WTC11 (cell line): Measurements from ENCODE around the gene HPSE2. TPM values are rescaled to one million over a fixed set of nuclear protein-coding genes. Genes with fewer than 3 reads are reported as not detected.

Experiments used
- ATAC-seq: fragments of 200-7000 bp; cut with Tn5 transposase; 2 replicates; pipeline ENCODE4 v1.10.0; 2021; ENCODE audit warnings: mild to moderate bottlenecking, moderate library complexity
- CTCF ChIA-PET: fragments of 300-600 bp; sonication (Branson Sonifier 250); formaldehyde crosslinking; loops from one replicate; lab custom pipeline; 2021; ENCODE audit warnings: antibody characterized with exemption; lab: Charles Lee
- POLR2A ChIA-PET: fragments of 350-600 bp; sonication (Branson Sonifier 250); formaldehyde crosslinking; loops from one replicate; lab custom pipeline; 2021; ENCODE audit warnings: antibody characterized with exemption; lab: Charles Lee
- DNase-seq: peaks from one replicate; pipeline ENCODE4 v3.0.0; 2021; ENCODE audit warnings: low spot score
- H3K27ac Mint-ChIP-seq: 2 replicates; pipeline ENCODE4 v1.8.0; 2021; ENCODE audit warnings: mixed read lengths
- H3K27me3 Mint-ChIP-seq: 2 replicates; pipeline ENCODE4 v1.8.0; 2021; ENCODE audit warnings: low read depth, mild to moderate bottlenecking, moderate library complexity, mixed read lengths
- H3K36me3 Mint-ChIP-seq: 2 replicates; pipeline ENCODE4 v1.8.0; 2021; ENCODE audit warnings: mixed read lengths
- H3K4me1 Mint-ChIP-seq: 2 replicates; pipeline ENCODE4 v1.8.0; 2022; ENCODE audit warnings: mixed read lengths
- H3K4me3 Mint-ChIP-seq: 2 replicates; pipeline ENCODE4 v1.8.0; 2021; ENCODE audit warnings: mild to moderate bottlenecking, moderate library complexity, mixed read lengths
- H3K9me3 Mint-ChIP-seq: 2 replicates; pipeline ENCODE4 v1.8.0; 2021; ENCODE audit warnings: mixed read lengths
- AFF4 ChIP-seq: sonication (generic); formaldehyde crosslinking; IDR thresholded peaks from 2 replicates; pipeline ENCODE4 v1.8.1; 2023; ENCODE audit warnings: mild to moderate bottlenecking, missing genetic modification reagents, borderline replicate concordance
- ATF1 ChIP-seq: sonication (generic); formaldehyde crosslinking; IDR thresholded peaks from 2 replicates; pipeline ENCODE4 v1.8.1; 2023; ENCODE audit warnings: mild to moderate bottlenecking, moderate library complexity, missing genetic modification reagents
- ATF3 ChIP-seq: sonication (generic); formaldehyde crosslinking; conservative IDR thresholded peaks from 2 replicates; pipeline ENCODE4 v1.8.1; 2022; ENCODE audit warnings: mild to moderate bottlenecking, missing genetic modification reagents
- E2F1 ChIP-seq: sonication (generic); formaldehyde crosslinking; IDR thresholded peaks from 2 replicates; pipeline ENCODE4 v1.8.0; 2022; ENCODE audit warnings: mild to moderate bottlenecking, missing genetic modification reagents
- ERG ChIP-seq: fragments of 250-450 bp; sonication (Bioruptor Pico); IDR thresholded peaks from 2 replicates; pipeline ENCODE4 v1.8.0; 2021; ENCODE audit warnings: mild to moderate bottlenecking
- FOXP4 ChIP-seq: sonication (generic); formaldehyde crosslinking; IDR thresholded peaks from 2 replicates; pipeline ENCODE4 v1.8.0; 2022; ENCODE audit warnings: mild to moderate bottlenecking, missing genetic modification reagents
- GABPB1 ChIP-seq: sonication (generic); formaldehyde crosslinking; IDR thresholded peaks from 2 replicates; pipeline ENCODE4 v1.8.1; 2023; ENCODE audit warnings: mild to moderate bottlenecking, missing genetic modification reagents
- IRF1 ChIP-seq: sonication (generic); formaldehyde crosslinking; IDR thresholded peaks from 2 replicates; pipeline ENCODE4 v1.8.0; 2023; ENCODE audit warnings: missing genetic modification reagents
- NR1H2 ChIP-seq: sonication (generic); formaldehyde crosslinking; IDR thresholded peaks from 2 replicates; pipeline ENCODE4 v1.9.0; 2021; ENCODE audit warnings: mild to moderate bottlenecking, moderate library complexity, missing genetic modification reagents
- NR2C2 ChIP-seq: sonication (generic); formaldehyde crosslinking; IDR thresholded peaks from 2 replicates; pipeline ENCODE4 v1.8.0; 2022; ENCODE audit warnings: mild to moderate bottlenecking, missing genetic modification reagents
- USF2 ChIP-seq: sonication (generic); formaldehyde crosslinking; IDR thresholded peaks from 2 replicates; pipeline ENCODE4 v1.8.1; 2023; ENCODE audit warnings: mild to moderate bottlenecking, missing genetic modification reagents, moderate library complexity
- ZNF232 ChIP-seq: sonication (generic); formaldehyde crosslinking; IDR thresholded peaks from 2 replicates; pipeline ENCODE4 v1.8.0; 2022; ENCODE audit warnings: mild to moderate bottlenecking, missing genetic modification reagents
- ZNF263 ChIP-seq: sonication (generic); formaldehyde crosslinking; IDR thresholded peaks from 2 replicates; pipeline ENCODE4 v1.8.1; 2022; ENCODE audit warnings: low read depth, mild to moderate bottlenecking, moderate library complexity, missing genetic modification reagents
- ZNF532 ChIP-seq: fragments of 250-450 bp; sonication (Bioruptor Pico); IDR thresholded peaks from 2 replicates; pipeline ENCODE4 v1.9.0; 2021; ENCODE audit warnings: mild to moderate bottlenecking, borderline replicate concordance
- ZNF671 ChIP-seq: fragments of 250-450 bp; sonication (Bioruptor Pico); IDR thresholded peaks from 2 replicates; pipeline ENCODE4 v1.8.0; 2021; ENCODE audit warnings: mild to moderate bottlenecking
- total RNA-seq: library from RNA; stranded (reverse); gene quantifications from 3 replicates; pipeline ENCODE4 v1.2.3, GENCODE V29; 2021

The HPSE2 gene
- total RNA-seq, 1 experiment from 2014 or later = 0.66 TPM

- Mint-ChIP-seq H3K27ac (no peak overlapping the region), H3K36me3 (no peaks in the 10 kb centered on the region), H3K27me3 (peaks cover 95% of the 10 kb centered on the region), H3K4me1 (peaks cover 46% of the 10 kb centered on the region), H3K9me3 (no peaks in the 10 kb centered on the region), H3K4me3 (peak overlapping the region; percentile 74)
- DNase-seq = no peak
- POLR2A ChIA-PET = no interaction called here
- ATAC-seq = no peak
- CTCF ChIA-PET = interaction anchor here (1.3 to 2.6 kb wide), 3 partner anchors 61 to 767 kb away, joined by 3 to 8 read pairs (median 3); no protein-coding TSS in a partner anchor
- TF ChIP-seq ERG (CRISPR knock-in tag) (no peak), NR1H2 (CRISPR knock-in tag) (no peak), ZNF532 (CRISPR knock-in tag) (no peak), GABPB1 (CRISPR knock-in tag) (no peak), USF2 (no peak), ZNF232 (CRISPR knock-in tag) (no peak), ZNF671 (no peak), ZNF263 (CRISPR knock-in tag) (no peak), E2F1 (no peak), NR2C2 (CRISPR knock-in tag) (no peak), FOXP4 (no peak), AFF4 (CRISPR knock-in tag) (no peak), ATF3 (CRISPR knock-in tag) (no peak), IRF1 (no peak), ATF1 (CRISPR knock-in tag) (no peak)
Measured at GRCh38 chr10:99234791-99235657, 628 bp downstream of the HPSE2 start.
